ENCODE results near the gene UBQLN3. TPM values are rescaled to one million over a fixed set of nuclear protein-coding genes. Genes with fewer than 3 reads are reported as not detected.

Gene UBQLN3
- total and polyA plus RNA-seq, 2 donors (not counting 3 experiments of a cell fraction or from before 2014, with no cell fraction given): not detected

GRCh38 chr11:5528495-5528894 lies 18.7 kb upstream of the UBQLN3 start:
- BruUV-seq (replicated peaks): no TSS peak
- ChIA-PET POLR2A (no interaction called here), CTCF (no interaction called here)
- Histone ChIP-seq H3K9me1 (replicated peaks; ENCODE audit: control insufficient read depth, extremely low read depth, insufficient read depth, low read length) (no peaks in the 10 kb centered on the region), H3K9ac (replicated peaks; ENCODE audit: extremely low read depth, insufficient read depth, low read length) (no peak overlapping the region), H2AFZ (ENCODE audit: low read depth, low read length) (no peak overlapping the region), H3K36me3 (ENCODE audit: control insufficient read depth in 2 of 2, extremely low read depth in 1 of 2, insufficient read depth in 2 of 2, low read length in 2 of 2) (no peaks in the 10 kb centered on the region), H3K79me2 (ENCODE audit: control insufficient read depth, insufficient read depth, low read length) (no peaks in the 10 kb centered on the region), H3K4me1 (ENCODE audit: control insufficient read depth, extremely low read depth, insufficient read depth, low read length) (no peaks in the 10 kb centered on the region), H3K27me3 (ENCODE audit: control insufficient read depth in 2 of 2, insufficient read depth in 2 of 2, low read length in 2 of 2) (no peaks in the 10 kb centered on the region), H4K20me1 (replicated peaks; ENCODE audit: control insufficient read depth, extremely low read depth, insufficient read depth, low read length) (no peaks in the 10 kb centered on the region), H3K4me2 (ENCODE audit: insufficient read depth, low read length) (no peak overlapping the region), H3K4me3 (replicated peaks in 1 of 3; ENCODE audit: insufficient read depth in 1 of 3, low read depth in 1 of 3, low read length in 3 of 3) (no peak overlapping the region), H3K9me3 (replicated peaks; ENCODE audit: control insufficient read depth, insufficient read depth, low read length) (no peaks in the 10 kb centered on the region), H3K27ac (ENCODE audit: insufficient read depth, low read depth, low read length) (no peak overlapping the region)
- no peak for FAIRE-seq
- DNase-seq (ENCODE audit: low read depth, low spot score): no peak
- no peak for TF ChIP-seq FOS (IDR thresholded peaks at IDR 0.05; ENCODE audit: borderline replicate concordance, insufficient read depth, low read length)
- TF ChIP-seq, protein P1, sequence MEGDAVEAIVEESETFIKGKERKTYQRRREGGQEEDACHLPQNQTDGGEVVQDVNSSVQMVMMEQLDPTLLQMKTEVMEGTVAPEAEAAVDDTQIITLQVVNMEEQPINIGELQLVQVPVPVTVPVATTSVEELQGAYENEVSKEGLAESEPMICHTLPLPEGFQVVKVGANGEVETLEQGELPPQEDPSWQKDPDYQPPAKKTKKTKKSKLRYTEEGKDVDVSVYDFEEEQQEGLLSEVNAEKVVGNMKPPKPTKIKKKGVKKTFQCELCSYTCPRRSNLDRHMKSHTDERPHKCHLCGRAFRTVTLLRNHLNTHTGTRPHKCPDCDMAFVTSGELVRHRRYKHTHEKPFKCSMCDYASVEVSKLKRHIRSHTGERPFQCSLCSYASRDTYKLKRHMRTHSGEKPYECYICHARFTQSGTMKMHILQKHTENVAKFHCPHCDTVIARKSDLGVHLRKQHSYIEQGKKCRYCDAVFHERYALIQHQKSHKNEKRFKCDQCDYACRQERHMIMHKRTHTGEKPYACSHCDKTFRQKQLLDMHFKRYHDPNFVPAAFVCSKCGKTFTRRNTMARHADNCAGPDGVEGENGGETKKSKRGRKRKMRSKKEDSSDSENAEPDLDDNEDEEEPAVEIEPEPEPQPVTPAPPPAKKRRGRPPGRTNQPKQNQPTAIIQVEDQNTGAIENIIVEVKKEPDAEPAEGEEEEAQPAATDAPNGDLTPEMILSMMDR (IDR thresholded peaks at IDR 0.05; ENCODE audit: extremely low read depth in 1 of 2, insufficient read depth in 1 of 2, low read depth in 1 of 2, low read length in 2 of 2): no peak
- TF ChIP-seq GATA2 (IDR thresholded peaks at IDR 0.05; ENCODE audit: insufficient read depth, insufficient read length, low read depth, low read length): no peak
- no peak for TF ChIP-seq POLR2A (IDR thresholded peaks at IDR 0.05; ENCODE audit: low read depth, low read length)
- no peak for TF ChIP-seq JUN (IDR thresholded peaks at IDR 0.05; ENCODE audit: borderline replicate concordance, insufficient read depth, insufficient read length, low read depth)
- TF ChIP-seq POLR2AphosphoS5 (IDR thresholded peaks at IDR 0.05; ENCODE audit: insufficient read depth, low read depth, low read length): no peak
- no peak for TF ChIP-seq MYC (IDR thresholded peaks at IDR 0.05; ENCODE audit: low read depth, low read length)
- no peak for TF ChIP-seq EZH2 (IDR thresholded peaks at IDR 0.05; ENCODE audit: borderline replicate concordance, low read depth, low read length, severe bottlenecking)
- TF ChIP-seq MAX (IDR thresholded peaks at IDR 0.05; ENCODE audit: insufficient read depth, insufficient read length): no peak
- intact Hi-C loops (cut with micrococcal nuclease) (no loop called here), dilution Hi-C loops (cut with MboI; ENCODE audit: extremely low pct_ligation_motif_present, low sequenced_read_pairs) (no loop called here)

All from endothelial cell of umbilical vein (primary cell).